DND-41 (cell line): ENCODE results near the gene F7.

Experiments
- EZH2 ChIP-seq: IDR thresholded peaks from 3 replicates; pipeline ENCODE4 v1.6.1; 2012; ENCODE audit warnings: borderline replicate concordance, low read depth, mild to moderate bottlenecking, moderate library complexity, low read length, inconsistent platforms; ENCODE audit not compliant: severe bottlenecking
- TF ChIP-seq, protein P1 (sequence below): IDR thresholded peaks from 2 replicates; pipeline ENCODE4 v1.5.1; 2012; ENCODE audit warnings: borderline replicate concordance, low read length, moderate library complexity, mild to moderate bottlenecking; ENCODE audit not compliant: poor library complexity, severe bottlenecking; ENCODE audit errors: extremely low read depth

GRCh38 chr13:113070855-113071254, 34.7 kb upstream of the F7 start:
- TF ChIP-seq EZH2: no peak
- TF ChIP-seq, protein P1, sequence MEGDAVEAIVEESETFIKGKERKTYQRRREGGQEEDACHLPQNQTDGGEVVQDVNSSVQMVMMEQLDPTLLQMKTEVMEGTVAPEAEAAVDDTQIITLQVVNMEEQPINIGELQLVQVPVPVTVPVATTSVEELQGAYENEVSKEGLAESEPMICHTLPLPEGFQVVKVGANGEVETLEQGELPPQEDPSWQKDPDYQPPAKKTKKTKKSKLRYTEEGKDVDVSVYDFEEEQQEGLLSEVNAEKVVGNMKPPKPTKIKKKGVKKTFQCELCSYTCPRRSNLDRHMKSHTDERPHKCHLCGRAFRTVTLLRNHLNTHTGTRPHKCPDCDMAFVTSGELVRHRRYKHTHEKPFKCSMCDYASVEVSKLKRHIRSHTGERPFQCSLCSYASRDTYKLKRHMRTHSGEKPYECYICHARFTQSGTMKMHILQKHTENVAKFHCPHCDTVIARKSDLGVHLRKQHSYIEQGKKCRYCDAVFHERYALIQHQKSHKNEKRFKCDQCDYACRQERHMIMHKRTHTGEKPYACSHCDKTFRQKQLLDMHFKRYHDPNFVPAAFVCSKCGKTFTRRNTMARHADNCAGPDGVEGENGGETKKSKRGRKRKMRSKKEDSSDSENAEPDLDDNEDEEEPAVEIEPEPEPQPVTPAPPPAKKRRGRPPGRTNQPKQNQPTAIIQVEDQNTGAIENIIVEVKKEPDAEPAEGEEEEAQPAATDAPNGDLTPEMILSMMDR: no peak
